Sigmoid colon (tissue), 7 donors: ENCODE results near the gene NCAPG2. TPM values are rescaled to one million over a fixed set of nuclear protein-coding genes. Genes with fewer than 3 reads are reported as not detected.

ENCODE experiments used
- DNase-seq: peaks from one replicate; pipeline ENCODE4 v3.0.0-alpha.2; 2019
- H3K27ac ChIP-seq, 4 donors: fragments of 200-600 bp; sonication (generic); one replicate each; pipeline ENCODE4 v1.5.1; 2016 to 2019; ENCODE audit warnings: mild to moderate bottlenecking in 1 of 4
- H3K27me3 ChIP-seq, 3 donors: fragments of 200-600 bp; sonication (generic); one replicate each; pipeline ENCODE4 v1.5.1; 2019; ENCODE audit warnings: mild to moderate bottlenecking in 1 of 3
- H3K36me3 ChIP-seq, 4 donors: fragments of 200-600 bp; sonication (generic); one replicate each; pipeline ENCODE4 v1.5.1; 2016 to 2019
- H3K4me1 ChIP-seq, 4 donors: fragments of 200-600 bp; sonication (generic); one replicate each; pipeline ENCODE4 v1.5.1; 2017 to 2019
- H3K4me3 ChIP-seq, 4 donors: fragments of 200-600 bp; sonication (generic); one replicate each; pipeline ENCODE4 v1.5.1; 2017 to 2019; ENCODE audit warnings: mild to moderate bottlenecking in 2 of 4, moderate library complexity in 1 of 4
- H3K9me3 ChIP-seq, 4 donors: fragments of 200-600 bp in 3 of 4; sonication (generic) in 3 of 4; one replicate each; pipeline versions ENCODE4 v1.5.1 to v1.6.1; 2013 to 2019
- CTCF ChIP-seq, 4 experiments: fragments of 450-650 bp in 3 of 4; fragments of 200-600 bp in 1 of 4; IDR thresholded peaks; one replicate each; pipeline ENCODE4 v1.5.1; 2016 to 2019; ENCODE audit warnings: antibody characterized with exemption in 4 of 4, mild to moderate bottlenecking in 3 of 4, moderate library complexity in 2 of 4
- EP300 ChIP-seq, 4 donors: sonication (generic); formaldehyde crosslinking; IDR thresholded peaks; one replicate each; pipeline ENCODE4 v1.6.1; 2017; ENCODE audit warnings: antibody characterized with exemption in 4 of 4
- POLR2A ChIP-seq, 2 donors: fragments of 450-650 bp; IDR thresholded peaks; one replicate each; pipeline ENCODE4 v1.6.1; 2016; ENCODE audit warnings: antibody characterized with exemption in 2 of 2, mild to moderate bottlenecking in 2 of 2, moderate library complexity in 2 of 2
- POLR2AphosphoS5 ChIP-seq, 4 donors: sonication (generic); formaldehyde crosslinking; IDR thresholded peaks; one replicate each; pipeline ENCODE4 v1.6.1; 2017; ENCODE audit warnings: antibody characterized with exemption in 4 of 4
- WGBS, 2 donors: extraction: QIAGEN DNeasy Blood & Tissue Kit; methylation state at CpG; one replicate each; pipeline ENCODE4 v1.1.7; 2013; 5-methylcytosine and 5-hydroxymethylcytosine counted together
- intact Hi-C: fragments of 100-400 bp; cut with DNase I; formaldehyde crosslinking; loops from one replicate; pipeline ENCODE4 v1.15.1; 2023
- polyA plus RNA-seq, 3 donors: library from polyadenylated mRNA; stranded (reverse); fragments of 200-250 nt; gene quantifications; one replicate each; pipeline ENCODE4 v1.2.3, GENCODE V29; 2013
- total RNA-seq, 4 donors: library from RNA; depleted of rRNA; stranded (reverse); fragments of >200 nt; gene quantifications; one replicate each; pipeline ENCODE4 v1.1.0, GENCODE V29; 2016
- donor health status: healthy with polysubstance abuse.
- donor health status: Bipolar disorder and iron deficiency.
- donor health status: healthy.

Gene NCAPG2
- total and polyA plus RNA-seq, 7 donors, result 1.2 to 11.5 (median 4.4) TPM

- intact Hi-C loops, result no loop called here
- Histone ChIP-seq H3K27me3 (no peaks in the 10 kb centered on the region), H3K4me1 (no peaks in the 10 kb centered on the region), H3K4me3 (no peak overlapping the region), H3K27ac (no peak overlapping the region), H3K36me3 (peaks cover 0 to 9% (median 0%) of the 10 kb centered on the region in 4 donors), H3K9me3 (no peaks in the 10 kb centered on the region)
- 88 to 92% methylated on average over 4 of the region's 4 CpGs for WGBS, 2 donors
- DNase-seq, result no peak
- TF ChIP-seq POLR2AphosphoS5 (IDR thresholded peaks at IDR 0.05) (no peak), CTCF (IDR thresholded peaks at IDR 0.05) (no peak), EP300 (IDR thresholded peaks at IDR 0.05) (no peak), POLR2A (IDR thresholded peaks at IDR 0.05) (no peak)
These were observed 20.8 kb upstream of the NCAPG2 start for GRCh38 chr7:158725506-158725800.

DNA sequence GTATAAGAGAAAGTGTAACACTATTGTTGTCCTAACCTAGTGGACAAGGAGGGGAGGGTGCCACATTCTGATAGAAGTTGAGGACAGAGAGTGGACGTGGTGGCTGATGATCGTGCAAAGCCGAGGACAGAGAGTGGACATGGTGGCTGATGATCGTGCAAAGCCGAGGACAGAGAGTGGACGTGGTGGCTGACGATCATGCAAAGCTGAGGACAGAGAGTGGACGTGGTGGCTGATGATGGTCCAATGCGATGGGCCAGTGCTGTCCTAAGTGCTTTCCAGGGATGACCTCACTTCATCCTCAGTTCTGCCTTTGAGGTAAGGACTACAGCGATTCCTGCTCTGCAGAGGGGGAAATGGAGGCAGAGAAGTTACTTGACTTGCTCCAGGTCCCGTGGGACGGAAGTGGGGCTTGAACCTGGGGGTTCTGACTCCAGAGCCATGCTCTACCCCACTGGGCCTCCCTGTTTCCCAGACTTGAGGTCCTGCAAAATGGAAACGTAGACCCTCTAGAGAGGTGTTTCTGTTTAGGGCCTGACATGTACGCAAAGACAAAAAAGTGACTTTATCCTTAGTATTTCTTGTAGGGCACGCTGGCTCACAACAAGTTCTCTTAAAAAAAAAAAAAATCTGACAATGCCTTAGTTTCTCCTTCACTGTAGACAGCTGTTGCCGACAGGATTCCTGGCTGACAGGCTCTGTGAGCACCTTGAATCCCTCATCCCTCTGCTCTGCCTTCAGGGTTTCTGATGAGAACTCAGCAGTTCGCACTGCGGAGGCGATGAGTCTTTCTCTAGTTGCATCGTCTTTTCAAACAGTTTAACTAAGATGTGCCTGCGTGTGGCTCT is 20.3 kb upstream of the NCAPG2 start:
- peaks cover 0 to 4% (median 0%) of the 10 kb centered on the region in 4 donors for H3K36me3 ChIP-seq
- no peak overlapping the region for H3K27ac ChIP-seq
- no peaks in the 10 kb centered on the region for H3K9me3 ChIP-seq
- intact Hi-C loops, result no loop called here
- TF ChIP-seq EP300 (IDR thresholded peaks at IDR 0.05) (no peak), CTCF (IDR thresholded peaks at IDR 0.05) (no peak), POLR2AphosphoS5 (IDR thresholded peaks at IDR 0.05) (no peak), POLR2A (IDR thresholded peaks at IDR 0.05) (no peak)
- no peak for DNase-seq
- H3K27me3 ChIP-seq, result no peaks in the 10 kb centered on the region
- 92 to 93% methylated on average over 21 of the region's 21 CpGs for WGBS, 2 donors
- H3K4me3 ChIP-seq, result no peak overlapping the region
- no peaks in the 10 kb centered on the region for H3K4me1 ChIP-seq

DNA sequence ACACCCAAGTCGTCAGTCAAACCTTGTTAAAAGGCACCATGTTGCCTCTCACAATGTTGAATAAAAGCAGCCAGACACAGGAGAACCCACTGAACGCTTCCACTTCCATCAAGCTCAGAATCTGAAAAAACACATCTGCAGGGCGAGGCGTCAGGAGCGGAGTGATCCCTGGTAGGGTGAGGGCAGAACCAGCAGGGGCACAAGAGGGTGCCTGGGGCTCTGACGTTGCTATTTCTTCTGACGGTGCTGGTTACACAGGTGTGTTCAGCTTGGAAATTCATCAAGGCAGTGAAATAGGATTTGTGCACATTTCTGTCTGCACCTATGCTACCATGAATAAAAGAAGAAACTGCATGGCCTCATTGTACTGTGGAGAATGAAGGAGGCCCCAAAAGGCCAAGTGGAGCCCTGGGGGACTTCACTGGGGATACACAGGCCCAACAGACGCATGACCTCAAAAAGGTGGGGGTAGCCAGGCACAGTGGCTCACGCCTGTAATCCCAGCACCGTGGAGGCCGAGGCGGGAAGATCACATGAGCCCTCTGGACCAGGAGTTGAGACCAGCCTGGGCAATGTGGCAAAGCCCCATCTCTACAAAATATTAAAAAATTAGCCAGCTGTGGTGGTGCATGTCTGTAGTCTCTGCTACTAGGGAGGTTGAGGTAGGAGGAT is 19.2 kb upstream of the NCAPG2 start:
- Histone ChIP-seq H3K27me3 (no peaks in the 10 kb centered on the region), H3K36me3 (no peaks in the 10 kb centered on the region), H3K4me3 (no peak overlapping the region), H3K27ac (no peak overlapping the region), H3K9me3 (no peaks in the 10 kb centered on the region), H3K4me1 (no peaks in the 10 kb centered on the region)
- TF ChIP-seq POLR2AphosphoS5 (IDR thresholded peaks at IDR 0.05) (no peak), EP300 (IDR thresholded peaks at IDR 0.05) (no peak), POLR2A (IDR thresholded peaks at IDR 0.05) (no peak), CTCF (IDR thresholded peaks at IDR 0.05) (no peak)
- no peak for DNase-seq
- intact Hi-C loops, result no loop called here
- 90 to 91% methylated on average over 12 of the region's 12 CpGs for WGBS, 2 donors

DNA sequence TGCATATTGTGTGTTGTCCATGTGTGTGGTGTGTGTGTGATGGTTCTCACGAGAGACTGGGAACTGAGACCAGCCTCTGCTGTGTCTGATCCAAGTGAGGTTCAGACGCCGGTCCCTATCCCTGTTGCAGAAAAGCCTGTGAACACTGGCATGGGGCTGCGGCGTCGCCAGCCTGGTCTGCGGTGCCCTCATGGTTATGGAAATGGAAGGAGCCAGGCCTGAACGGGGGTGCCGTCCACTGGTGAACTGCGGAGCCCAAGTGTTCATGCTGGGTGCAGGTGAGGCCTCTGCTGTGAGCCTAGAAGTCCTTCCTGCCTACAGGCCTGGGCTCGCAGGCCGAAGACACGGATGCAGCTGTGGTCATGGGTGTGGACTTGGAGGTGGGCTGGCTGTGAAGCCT is 18.7 kb upstream of the NCAPG2 start:
- Histone ChIP-seq H3K27me3 (no peaks in the 10 kb centered on the region), H3K9me3 (no peaks in the 10 kb centered on the region), H3K4me3 (no peak overlapping the region), H3K36me3 (no peaks in the 10 kb centered on the region), H3K27ac (no peak overlapping the region), H3K4me1 (no peaks in the 10 kb centered on the region)
- intact Hi-C loops, result no loop called here
- 91 to 94% methylated on average over 13 of the region's 13 CpGs for WGBS, 2 donors
- no peak for DNase-seq
- no peak for TF ChIP-seq POLR2AphosphoS5 (IDR thresholded peaks at IDR 0.05)
- no peak for TF ChIP-seq EP300 (IDR thresholded peaks at IDR 0.05)
- no peak for TF ChIP-seq CTCF (IDR thresholded peaks at IDR 0.05)
- no peak for TF ChIP-seq POLR2A (IDR thresholded peaks at IDR 0.05)
